PC-9 (cell line): ENCODE results near the gene NADSYN1. TPM values are rescaled to one million over a fixed set of nuclear protein-coding genes. Genes with fewer than 3 reads are reported as not detected.
A peak's percentile ranks its signal among the peaks of the same experiment; 100 is the strongest.

ENCODE experiments used
- BruUV-seq: library from RNA; stranded (reverse); fragments of 400-500 nt; replicated peaks from 2 replicates; lab custom pipeline; 2021; lab: Mats Ljungman, UMichigan
- CTCF ChIA-PET: fragments of 300-600 bp; sonication (Branson Sonifier 250); formaldehyde crosslinking; loops from one replicate; lab custom pipeline; 2022; ENCODE audit warnings: antibody characterized with exemption; lab: Charles Lee
- POLR2A ChIA-PET: fragments of 300-600 bp; sonication (Branson Sonifier 250); formaldehyde crosslinking; loops from one replicate; lab custom pipeline; 2022; ENCODE audit warnings: antibody characterized with exemption; ENCODE audit not compliant: unreplicated experiment; lab: Charles Lee
- DNase-seq, 2 experiments: peaks; one replicate each; pipeline versions ENCODE4 v3.0.0 to v3.0.0-alpha.2; 2015 to 2022; ENCODE audit warnings: mixed read lengths in 1 of 2
- H2AFZ ChIP-seq: fragments of 200-600 bp; sonication (generic); 2 replicates; pipeline ENCODE4 v1.8.1; 2017; ENCODE audit warnings: antibody characterized with exemption
- H3F3A ChIP-seq: fragments of 200-600 bp; sonication (generic); 2 replicates; pipeline ENCODE4 v1.8.1; 2017; ENCODE audit warnings: antibody characterized with exemption, mild to moderate bottlenecking, low read depth; ENCODE audit not compliant: insufficient read depth
- H3K27ac ChIP-seq: fragments of 200-600 bp; sonication (generic); 2 replicates; pipeline ENCODE4 v1.6.1; 2016; ENCODE audit warnings: mixed run types
- H3K27me3 ChIP-seq: fragments of 200-600 bp; sonication (generic); 2 replicates; pipeline ENCODE4 v1.6.1; 2016; ENCODE audit warnings: low read depth, mixed run types; ENCODE audit not compliant: insufficient read depth
- H3K36me3 ChIP-seq: fragments of 200-600 bp; sonication (generic); 2 replicates; pipeline ENCODE4 v1.6.1; 2016; ENCODE audit warnings: low read depth, mixed run types
- H3K4me1 ChIP-seq: fragments of 200-600 bp; sonication (generic); replicated peaks from 2 replicates; pipeline ENCODE4 v1.6.1; 2016; ENCODE audit warnings: mixed run types; ENCODE audit not compliant: insufficient read depth
- H3K4me2 ChIP-seq: fragments of 200-600 bp; sonication (generic); 2 replicates; pipeline ENCODE4 v1.6.1; 2017; ENCODE audit warnings: mixed run types
- H3K4me3 ChIP-seq: fragments of 200-600 bp; sonication (generic); 2 replicates; pipeline ENCODE4 v1.6.1; 2016; ENCODE audit warnings: mixed run types
- H3K79me2 ChIP-seq: fragments of 200-600 bp; sonication (generic); 2 replicates; pipeline ENCODE4 v1.6.1; 2017; ENCODE audit warnings: low read depth, mixed run types
- H3K9me2 ChIP-seq: fragments of 200-600 bp; sonication (generic); 2 replicates; pipeline ENCODE4 v1.8.1; 2017; ENCODE audit warnings: mild to moderate bottlenecking; ENCODE audit not compliant: insufficient read depth
- H3K9me3 ChIP-seq: fragments of 200-600 bp; sonication (generic); 2 replicates; pipeline ENCODE4 v1.8.1; 2016; ENCODE audit warnings: low read depth; ENCODE audit not compliant: insufficient read depth
- H4K20me1 ChIP-seq: fragments of 200-600 bp; sonication (generic); 2 replicates; pipeline ENCODE4 v1.8.1; 2017; ENCODE audit not compliant: insufficient read depth
- CTCF ChIP-seq: fragments of 200-600 bp; sonication (generic); conservative IDR thresholded peaks from 2 replicates; pipeline ENCODE4 v1.6.1; 2017; ENCODE audit warnings: mixed run types, antibody characterized with exemption, mild to moderate bottlenecking, moderate library complexity
- EZH2 ChIP-seq: fragments of 200-600 bp; sonication (generic); IDR thresholded peaks from 2 replicates; pipeline ENCODE4 v1.8.0; 2017; ENCODE audit warnings: antibody characterized with exemption, low read depth
- intact Hi-C: fragments of 100-400 bp; cut with micrococcal nuclease; formaldehyde crosslinking; loops from one replicate; pipeline ENCODE4 v1.10.0; 2022; ENCODE audit not compliant: unreplicated experiment
- total RNA-seq: library from RNA; stranded (reverse); gene quantifications from 2 replicates; pipeline ENCODE4 v1.2.3, GENCODE V29; 2021

Gene NADSYN1
- total RNA-seq, 1 experiment from 2014 or later = 118 TPM

- ChIA-PET CTCF (no interaction called here), POLR2A (no interaction called here)
- Histone ChIP-seq H3K36me3 (peaks cover 26% of the 10 kb centered on the region), H2AFZ (no peak overlapping the region), H3K27me3 (no peaks in the 10 kb centered on the region), H3K9me2 (no peaks in the 10 kb centered on the region), H3K9me3 (no peaks in the 10 kb centered on the region), H3K4me2 (no peak overlapping the region), H4K20me1 (no peaks in the 10 kb centered on the region), H3K79me2 (no peaks in the 10 kb centered on the region), H3K4me3 (no peak overlapping the region), H3K27ac (no peak overlapping the region), H3K4me1 (peaks cover 41% of the 10 kb centered on the region), H3F3A (peaks cover 32% of the 10 kb centered on the region)
- no peak for DNase-seq
- no peak for TF ChIP-seq CTCF
- TF ChIP-seq EZH2 = no peak
- intact Hi-C loops = no loop called here
- BruUV-seq = no TSS peak
These were observed 32.0 kb downstream of the NADSYN1 start for GRCh38 chr11:71485063-71485399.

DNA sequence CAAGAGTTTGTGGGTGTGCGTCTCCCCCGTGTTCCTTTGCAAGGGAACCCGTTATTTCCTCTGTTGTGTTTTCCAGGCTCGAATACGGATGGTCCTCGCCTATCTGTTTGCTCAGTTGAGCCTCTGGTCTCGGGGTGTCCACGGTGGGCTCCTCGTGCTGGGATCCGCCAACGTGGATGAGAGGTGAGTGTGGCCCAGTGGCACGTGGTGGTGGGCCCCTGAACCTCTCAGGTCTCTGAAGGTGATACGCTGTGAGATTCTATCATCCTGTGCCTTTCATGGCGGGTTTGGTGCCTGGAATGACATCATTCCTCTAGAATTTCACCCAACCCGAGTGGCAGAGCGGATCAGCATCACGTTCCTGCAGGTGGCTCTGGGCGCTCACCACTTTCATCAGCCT, 32.5 kb downstream of the NADSYN1 start:
- H3K9me3 ChIP-seq = no peaks in the 10 kb centered on the region
- TF ChIP-seq CTCF = no peak
- no peak for TF ChIP-seq EZH2
- H3K27ac ChIP-seq = no peak overlapping the region
- no TSS peak for BruUV-seq
- H3K79me2 ChIP-seq = no peaks in the 10 kb centered on the region
- H4K20me1 ChIP-seq = no peaks in the 10 kb centered on the region
- peaks cover 37% of the 10 kb centered on the region for H3K4me1 ChIP-seq
- ChIA-PET CTCF (no interaction called here), POLR2A (no interaction called here)
- no peaks in the 10 kb centered on the region for H3K27me3 ChIP-seq
- H3K36me3 ChIP-seq = peaks cover 22% of the 10 kb centered on the region
- H3K4me3 ChIP-seq = no peak overlapping the region
- no peak overlapping the region for H2AFZ ChIP-seq
- no peaks in the 10 kb centered on the region for H3K9me2 ChIP-seq
- H3F3A ChIP-seq = peaks cover 28% of the 10 kb centered on the region
- DNase-seq = no peak
- intact Hi-C loops = no loop called here
- no peak overlapping the region for H3K4me2 ChIP-seq

DNA sequence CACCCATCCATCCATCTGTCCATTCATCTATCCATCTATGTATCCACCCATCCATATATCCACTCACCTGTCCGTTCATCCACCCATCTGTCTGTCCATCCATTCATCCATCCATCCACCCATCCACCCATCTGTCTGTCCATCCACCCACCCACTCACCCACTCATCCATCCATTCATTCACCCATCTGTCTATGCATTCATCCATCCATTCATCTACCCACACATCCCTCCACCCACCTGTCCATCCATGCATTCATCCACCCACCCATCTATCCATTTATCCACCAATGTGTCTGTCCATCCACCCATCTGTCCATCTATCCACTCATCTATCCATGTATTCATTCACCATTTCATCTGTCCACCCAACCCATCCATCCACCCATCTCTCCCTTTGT, 33.3 kb downstream of the NADSYN1 start:
- no peak overlapping the region for H3K4me2 ChIP-seq
- peaks cover 20% of the 10 kb centered on the region for H3F3A ChIP-seq
- no peak overlapping the region for H2AFZ ChIP-seq
- H4K20me1 ChIP-seq = no peaks in the 10 kb centered on the region
- TF ChIP-seq CTCF (no peak), EZH2 (no peak)
- no peaks in the 10 kb centered on the region for H3K79me2 ChIP-seq
- no peak overlapping the region for H3K27ac ChIP-seq
- intact Hi-C loops = no loop called here
- H3K36me3 ChIP-seq = peaks cover 20% of the 10 kb centered on the region
- H3K4me1 ChIP-seq = peaks cover 28% of the 10 kb centered on the region
- no peak overlapping the region for H3K4me3 ChIP-seq
- peak in 1 of 2 experiments; percentile 16 for DNase-seq
- no TSS peak for BruUV-seq
- ChIA-PET POLR2A (interaction anchor here (0.6 kb wide), 1 partner anchor 13 kb away, joined by 6 read pairs; no protein-coding TSS in a partner anchor), CTCF (interaction anchor here (0.7 kb wide), 1 partner anchor 1203 kb away, joined by 4 read pairs; no protein-coding TSS in a partner anchor)
- no peaks in the 10 kb centered on the region for H3K9me2 ChIP-seq
- no peaks in the 10 kb centered on the region for H3K27me3 ChIP-seq
- no peaks in the 10 kb centered on the region for H3K9me3 ChIP-seq
